Measurements from ENCODE around the gene GPRC5C. TPM values are rescaled to one million over a fixed set of nuclear protein-coding genes. Genes with fewer than 3 reads are reported as not detected.

Gene GPRC5C
- total and polyA plus RNA-seq, 9 of the 15 experiments (the other 6 are each of a cell fraction or from before 2014, with no cell fraction given): 0.28 to 9.0 (median 4.1) TPM

DNA sequence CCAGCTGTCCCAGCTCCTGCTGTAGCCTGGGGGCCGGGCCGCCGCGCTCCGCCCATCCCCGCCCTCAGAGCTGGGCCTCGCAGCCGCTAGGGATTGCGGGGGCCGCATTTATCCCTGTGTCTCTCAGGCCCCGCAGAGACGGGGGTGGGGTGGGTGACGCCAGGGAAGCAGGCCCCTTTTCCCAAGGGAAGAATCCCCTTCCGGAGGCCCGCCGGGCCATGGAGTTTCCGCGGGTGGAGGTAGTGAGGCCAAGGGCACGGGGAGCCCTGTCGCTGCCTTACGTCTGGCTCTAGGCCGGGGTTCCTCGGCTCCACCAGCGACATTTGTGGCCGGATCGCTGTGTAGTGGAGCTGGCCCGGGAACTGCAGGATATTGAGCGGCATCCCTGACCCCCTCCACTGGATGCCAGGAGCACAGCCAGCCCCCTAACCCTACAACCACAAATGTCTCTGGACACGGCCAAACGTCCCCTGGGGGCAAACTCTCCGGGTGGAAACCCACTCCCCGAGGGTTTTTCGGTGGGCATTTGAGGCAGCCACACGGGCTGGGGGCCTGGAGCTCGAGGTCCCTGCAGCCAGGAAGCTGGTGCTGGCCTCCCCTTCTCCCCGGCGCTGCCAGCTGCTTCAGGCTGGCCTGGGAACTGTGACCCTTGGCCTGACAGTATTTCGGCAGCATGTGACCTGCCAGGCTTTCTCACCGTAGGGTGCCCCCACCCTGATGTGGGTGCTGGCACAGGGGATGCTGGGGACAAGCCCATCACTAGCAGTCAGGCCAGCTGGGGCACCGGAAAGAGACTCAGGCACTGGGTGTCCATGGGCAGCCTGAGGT is 22.5 kb downstream of the GPRC5C start (continued):
- TF ChIP-seq ZNF165 (CRISPR knock-in tag; IDR thresholded peaks at IDR 0.05; ENCODE audit: borderline replicate concordance) (no peak), HDAC3 (IDR thresholded peaks at IDR 0.05; ENCODE audit: borderline replicate concordance, partially characterized antibody) (no peak), LCOR (CRISPR knock-in tag; IDR thresholded peaks at IDR 0.05) (no peak), ZKSCAN1 (IDR thresholded peaks at IDR 0.05; ENCODE audit: low read depth, low read length) (no peak), ZNF212 (CRISPR knock-in tag; IDR thresholded peaks at IDR 0.05) (no peak), SMAD2 (IDR thresholded peaks at IDR 0.05; ENCODE audit: low read depth, low read length) (no peak), HCFC1 (IDR thresholded peaks at IDR 0.05; ENCODE audit: low read depth, low read length) (no peak), ZNF785 (CRISPR knock-in tag; IDR thresholded peaks at IDR 0.05) (no peak), CHCHD3 (CRISPR knock-in tag; IDR thresholded peaks at IDR 0.05) (no peak), FOXJ3 (CRISPR knock-in tag; IDR thresholded peaks at IDR 0.05) (no peak), MEF2A (IDR thresholded peaks at IDR 0.05; ENCODE audit: control insufficient read depth, low read depth, low read length) (no peak), KLF16 (IDR thresholded peaks at IDR 0.05) (no peak), RCOR1 (IDR thresholded peaks at IDR 0.05; ENCODE audit: borderline replicate concordance in 1 of 2, low read depth in 2 of 2, low read length in 2 of 2) (no peak), KDM5B (IDR thresholded peaks at IDR 0.05; ENCODE audit: insufficient replicate concordance, low read depth, low read length) (peak; percentile 49), NCOA1 (IDR thresholded peaks at IDR 0.05; ENCODE audit: low read depth) (no peak), RBM15 (IDR thresholded peaks at IDR 0.05; ENCODE audit: insufficient read depth, low read length) (no peak), BMI1 (IDR thresholded peaks at IDR 0.05; ENCODE audit: low read length) (no peak), KAT7 (CRISPR knock-in tag; IDR thresholded peaks at IDR 0.05; ENCODE audit: borderline replicate concordance) (no peak), RBBP5 (IDR thresholded peaks at IDR 0.05; ENCODE audit: borderline replicate concordance, insufficient read depth, low read length, poor library complexity, severe bottlenecking) (peak; percentile 31), EGR1 (conservative IDR thresholded peaks at IDR 0.05) (peak; percentile 94), LEF1 (IDR thresholded peaks at IDR 0.05) (0 out of 2 replicates have a peak, but pooled peaks have one; percentile 21)
- TF ChIP-seq, protein P1, sequence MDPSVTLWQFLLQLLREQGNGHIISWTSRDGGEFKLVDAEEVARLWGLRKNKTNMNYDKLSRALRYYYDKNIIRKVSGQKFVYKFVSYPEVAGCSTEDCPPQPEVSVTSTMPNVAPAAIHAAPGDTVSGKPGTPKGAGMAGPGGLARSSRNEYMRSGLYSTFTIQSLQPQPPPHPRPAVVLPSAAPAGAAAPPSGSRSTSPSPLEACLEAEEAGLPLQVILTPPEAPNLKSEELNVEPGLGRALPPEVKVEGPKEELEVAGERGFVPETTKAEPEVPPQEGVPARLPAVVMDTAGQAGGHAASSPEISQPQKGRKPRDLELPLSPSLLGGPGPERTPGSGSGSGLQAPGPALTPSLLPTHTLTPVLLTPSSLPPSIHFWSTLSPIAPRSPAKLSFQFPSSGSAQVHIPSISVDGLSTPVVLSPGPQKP (CRISPR knock-in tag; IDR thresholded peaks at IDR 0.05): no peak
- TF ChIP-seq, protein P2, sequence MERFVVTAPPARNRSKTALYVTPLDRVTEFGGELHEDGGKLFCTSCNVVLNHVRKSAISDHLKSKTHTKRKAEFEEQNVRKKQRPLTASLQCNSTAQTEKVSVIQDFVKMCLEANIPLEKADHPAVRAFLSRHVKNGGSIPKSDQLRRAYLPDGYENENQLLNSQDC (CRISPR knock-in tag; IDR thresholded peaks at IDR 0.05): no peak
- TF ChIP-seq, protein P3, sequence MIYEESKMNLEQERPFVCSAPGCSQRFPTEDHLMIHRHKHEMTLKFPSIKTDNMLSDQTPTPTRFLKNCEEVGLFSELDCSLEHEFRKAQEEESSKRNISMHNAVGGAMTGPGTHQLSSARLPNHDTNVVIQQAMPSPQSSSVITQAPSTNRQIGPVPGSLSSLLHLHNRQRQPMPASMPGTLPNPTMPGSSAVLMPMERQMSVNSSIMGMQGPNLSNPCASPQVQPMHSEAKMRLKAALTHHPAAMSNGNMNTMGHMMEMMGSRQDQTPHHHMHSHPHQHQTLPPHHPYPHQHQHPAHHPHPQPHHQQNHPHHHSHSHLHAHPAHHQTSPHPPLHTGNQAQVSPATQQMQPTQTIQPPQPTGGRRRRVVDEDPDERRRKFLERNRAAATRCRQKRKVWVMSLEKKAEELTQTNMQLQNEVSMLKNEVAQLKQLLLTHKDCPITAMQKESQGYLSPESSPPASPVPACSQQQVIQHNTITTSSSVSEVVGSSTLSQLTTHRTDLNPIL (CRISPR knock-in tag; IDR thresholded peaks at IDR 0.05): no peak
- TF ChIP-seq, protein P4, sequence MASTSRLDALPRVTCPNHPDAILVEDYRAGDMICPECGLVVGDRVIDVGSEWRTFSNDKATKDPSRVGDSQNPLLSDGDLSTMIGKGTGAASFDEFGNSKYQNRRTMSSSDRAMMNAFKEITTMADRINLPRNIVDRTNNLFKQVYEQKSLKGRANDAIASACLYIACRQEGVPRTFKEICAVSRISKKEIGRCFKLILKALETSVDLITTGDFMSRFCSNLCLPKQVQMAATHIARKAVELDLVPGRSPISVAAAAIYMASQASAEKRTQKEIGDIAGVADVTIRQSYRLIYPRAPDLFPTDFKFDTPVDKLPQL (IDR thresholded peaks at IDR 0.05; ENCODE audit: extremely low read depth, insufficient read length): no peak
